Measurements from ENCODE around the gene HEY2.

DNA sequence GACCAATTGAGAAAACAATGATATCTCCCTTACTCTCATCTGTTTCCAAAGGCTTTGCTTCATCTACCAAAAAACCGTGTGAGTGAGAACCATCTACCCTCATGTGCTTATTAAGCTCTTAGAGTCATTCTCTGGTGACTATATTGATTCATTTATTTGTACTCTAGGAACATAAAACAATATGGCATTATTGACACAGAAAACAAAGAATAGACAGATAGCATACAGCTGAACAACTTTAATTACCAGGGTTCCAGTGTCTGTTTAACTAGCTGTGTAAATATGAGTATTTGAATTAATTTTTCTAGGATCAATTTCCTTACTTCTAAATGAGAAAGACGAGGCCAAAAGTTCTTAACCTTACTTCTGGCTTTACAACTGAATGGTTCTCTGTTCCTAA, 31.3 kb upstream of the HEY2 start:
- TF ChIP-seq, protein P1, sequence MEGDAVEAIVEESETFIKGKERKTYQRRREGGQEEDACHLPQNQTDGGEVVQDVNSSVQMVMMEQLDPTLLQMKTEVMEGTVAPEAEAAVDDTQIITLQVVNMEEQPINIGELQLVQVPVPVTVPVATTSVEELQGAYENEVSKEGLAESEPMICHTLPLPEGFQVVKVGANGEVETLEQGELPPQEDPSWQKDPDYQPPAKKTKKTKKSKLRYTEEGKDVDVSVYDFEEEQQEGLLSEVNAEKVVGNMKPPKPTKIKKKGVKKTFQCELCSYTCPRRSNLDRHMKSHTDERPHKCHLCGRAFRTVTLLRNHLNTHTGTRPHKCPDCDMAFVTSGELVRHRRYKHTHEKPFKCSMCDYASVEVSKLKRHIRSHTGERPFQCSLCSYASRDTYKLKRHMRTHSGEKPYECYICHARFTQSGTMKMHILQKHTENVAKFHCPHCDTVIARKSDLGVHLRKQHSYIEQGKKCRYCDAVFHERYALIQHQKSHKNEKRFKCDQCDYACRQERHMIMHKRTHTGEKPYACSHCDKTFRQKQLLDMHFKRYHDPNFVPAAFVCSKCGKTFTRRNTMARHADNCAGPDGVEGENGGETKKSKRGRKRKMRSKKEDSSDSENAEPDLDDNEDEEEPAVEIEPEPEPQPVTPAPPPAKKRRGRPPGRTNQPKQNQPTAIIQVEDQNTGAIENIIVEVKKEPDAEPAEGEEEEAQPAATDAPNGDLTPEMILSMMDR (IDR thresholded peaks at IDR 0.05), result no peak
- TF ChIP-seq POLR2A (IDR thresholded peaks at IDR 0.05) (no peak), POLR2AphosphoS5 (IDR thresholded peaks at IDR 0.05; ENCODE audit: insufficient read depth in 1 of 2, low read depth in 1 of 2) (no peak)
